ENCODE measurements around the gene COBL. TPM values are rescaled to one million over a fixed set of nuclear protein-coding genes. Genes with fewer than 3 reads are reported as not detected.

The COBL gene
- total RNA-seq, 6 experiments from 2014 or later, result 21.5 to 35.9 (median 24.6) TPM

GRCh38 chr7:51182636-51183166, 133.9 kb downstream of the COBL start:
- intact Hi-C loops (cut with DNase I), result no loop called here
- Histone ChIP-seq H3K9me3 (no peaks in the 10 kb centered on the region), H3K36me3 (peaks cover 0 to 9% (median under 1%) of the 10 kb centered on the region in 4 donors), H3K27ac (no peak overlapping the region), H3K4me3 (no peak overlapping the region), H3K27me3 (no peaks in the 10 kb centered on the region), H3K4me1 (no peaks in the 10 kb centered on the region)
- WGBS (ENCODE audit: insufficient coverage, low coverage, low lambda C conversion rate, missing lambda C conversion rate), result 60% methylated on average over 1 of the region's 6 CpGs
- no peak for DNase-seq
- no peak for TF ChIP-seq POLR2A (IDR thresholded peaks at IDR 0.05)
- TF ChIP-seq, protein P1, sequence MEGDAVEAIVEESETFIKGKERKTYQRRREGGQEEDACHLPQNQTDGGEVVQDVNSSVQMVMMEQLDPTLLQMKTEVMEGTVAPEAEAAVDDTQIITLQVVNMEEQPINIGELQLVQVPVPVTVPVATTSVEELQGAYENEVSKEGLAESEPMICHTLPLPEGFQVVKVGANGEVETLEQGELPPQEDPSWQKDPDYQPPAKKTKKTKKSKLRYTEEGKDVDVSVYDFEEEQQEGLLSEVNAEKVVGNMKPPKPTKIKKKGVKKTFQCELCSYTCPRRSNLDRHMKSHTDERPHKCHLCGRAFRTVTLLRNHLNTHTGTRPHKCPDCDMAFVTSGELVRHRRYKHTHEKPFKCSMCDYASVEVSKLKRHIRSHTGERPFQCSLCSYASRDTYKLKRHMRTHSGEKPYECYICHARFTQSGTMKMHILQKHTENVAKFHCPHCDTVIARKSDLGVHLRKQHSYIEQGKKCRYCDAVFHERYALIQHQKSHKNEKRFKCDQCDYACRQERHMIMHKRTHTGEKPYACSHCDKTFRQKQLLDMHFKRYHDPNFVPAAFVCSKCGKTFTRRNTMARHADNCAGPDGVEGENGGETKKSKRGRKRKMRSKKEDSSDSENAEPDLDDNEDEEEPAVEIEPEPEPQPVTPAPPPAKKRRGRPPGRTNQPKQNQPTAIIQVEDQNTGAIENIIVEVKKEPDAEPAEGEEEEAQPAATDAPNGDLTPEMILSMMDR (IDR thresholded peaks at IDR 0.05), result no peak
- peak in 1 of 4 donors; percentile 45 for ATAC-seq

DNA sequence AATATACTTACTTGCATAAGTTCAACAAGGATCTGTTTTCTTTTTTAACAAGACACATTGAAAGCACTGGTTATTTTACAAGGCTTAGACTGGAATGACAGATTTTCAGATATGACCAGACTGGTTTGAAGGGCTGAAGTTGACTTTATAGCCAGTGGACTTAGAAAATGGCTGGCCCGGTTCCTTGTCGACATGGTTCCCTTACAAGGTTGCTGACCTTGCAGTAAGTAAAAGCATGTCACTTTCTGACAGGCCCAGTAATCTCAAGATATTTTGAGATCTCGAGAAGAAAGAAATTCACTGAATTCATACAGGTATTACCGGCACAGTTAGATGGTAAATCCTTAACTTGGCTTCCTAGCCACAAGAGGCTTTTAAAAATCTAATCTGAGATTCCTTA, 136.5 kb downstream of the COBL start:
- Histone ChIP-seq H3K4me1 (no peaks in the 10 kb centered on the region), H3K36me3 (peaks cover 0 to 9% (median under 1%) of the 10 kb centered on the region in 4 donors), H3K9me3 (no peaks in the 10 kb centered on the region), H3K4me3 (no peak overlapping the region), H3K27me3 (no peaks in the 10 kb centered on the region), H3K27ac (no peak overlapping the region)
- TF ChIP-seq, protein P1 (IDR thresholded peaks at IDR 0.05), result no peak
- TF ChIP-seq POLR2A (IDR thresholded peaks at IDR 0.05), result no peak
- WGBS (ENCODE audit: insufficient coverage, low coverage, low lambda C conversion rate, missing lambda C conversion rate), result 86% methylated on average over 3 of the region's 4 CpGs
- intact Hi-C loops (cut with DNase I), result no loop called here
- no peak for DNase-seq
- no peak for ATAC-seq

DNA sequence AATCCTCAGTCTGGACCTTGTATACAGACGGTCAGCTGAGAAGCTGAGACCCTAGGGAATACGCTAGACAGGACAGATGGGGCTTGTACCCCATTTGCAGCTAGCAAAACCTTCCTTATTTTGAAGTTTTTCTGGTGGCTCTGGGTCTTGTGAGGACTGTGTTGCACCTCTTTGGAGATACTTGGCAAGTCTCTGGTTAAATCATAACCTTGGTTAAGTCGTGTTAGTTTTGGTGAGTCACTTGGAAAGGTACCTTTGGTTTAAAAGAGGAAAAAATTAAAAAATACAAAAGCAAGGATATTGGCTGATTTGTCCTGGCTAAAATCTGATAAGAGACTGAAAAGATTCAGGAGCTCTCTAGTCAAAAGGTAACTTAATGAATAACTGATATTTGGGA, 140.6 kb downstream of the COBL start:
- H3K36me3 ChIP-seq, result peaks cover 0 to 2% (median 0%) of the 10 kb centered on the region in 4 donors
- H3K27ac ChIP-seq, result no peak overlapping the region
- ATAC-seq (peak in 1 of 4 donors; percentile 54), DNase-seq (no peak)
- H3K4me1 ChIP-seq, result no peaks in the 10 kb centered on the region
- no peaks in the 10 kb centered on the region for H3K27me3 ChIP-seq
- H3K4me3 ChIP-seq, result no peak overlapping the region
- WGBS (ENCODE audit: insufficient coverage, low coverage, low lambda C conversion rate, missing lambda C conversion rate), result 52% methylated on average over 3 of the region's 3 CpGs
- intact Hi-C loops (cut with DNase I), result no loop called here
- no peaks in the 10 kb centered on the region for H3K9me3 ChIP-seq
- no peak for TF ChIP-seq POLR2A (IDR thresholded peaks at IDR 0.05)
- TF ChIP-seq, protein P1 (IDR thresholded peaks at IDR 0.05), result no peak

GRCh38 chr7:51175316-51175991, 141.2 kb downstream of the COBL start:
- Histone ChIP-seq H3K36me3 (peaks cover 0 to 2% (median 0%) of the 10 kb centered on the region in 4 donors), H3K27me3 (no peaks in the 10 kb centered on the region), H3K4me3 (no peak overlapping the region), H3K4me1 (no peaks in the 10 kb centered on the region), H3K9me3 (no peaks in the 10 kb centered on the region), H3K27ac (no peak overlapping the region)
- DNase-seq (no peak), ATAC-seq (no peak)
- TF ChIP-seq, protein P1 (IDR thresholded peaks at IDR 0.05), result no peak
- intact Hi-C loops (cut with DNase I), result no loop called here
- WGBS (ENCODE audit: insufficient coverage, low coverage, low lambda C conversion rate, missing lambda C conversion rate), result 64% methylated on average over 6 of the region's 6 CpGs

All from right lobe of liver (tissue), 6 donors.